Head of caudate nucleus (tissue), 42 donors: ENCODE results near the gene PROX1.
A peak's percentile ranks its signal among the peaks of the same experiment; 100 is the strongest.

Experiments used
- DNase-seq, 42 donors: peaks; one replicate each; pipeline versions ENCODE4 v3.0.0 to v3.0.0-alpha.2; 2020 to 2021; ENCODE audit warnings: mixed read lengths in 7 of 42
- intact Hi-C: fragments of 100-400 bp; cut with DNase I; formaldehyde crosslinking; loops from one replicate; pipeline ENCODE4 v1.15.0; 2022

Gene PROX1

DNA sequence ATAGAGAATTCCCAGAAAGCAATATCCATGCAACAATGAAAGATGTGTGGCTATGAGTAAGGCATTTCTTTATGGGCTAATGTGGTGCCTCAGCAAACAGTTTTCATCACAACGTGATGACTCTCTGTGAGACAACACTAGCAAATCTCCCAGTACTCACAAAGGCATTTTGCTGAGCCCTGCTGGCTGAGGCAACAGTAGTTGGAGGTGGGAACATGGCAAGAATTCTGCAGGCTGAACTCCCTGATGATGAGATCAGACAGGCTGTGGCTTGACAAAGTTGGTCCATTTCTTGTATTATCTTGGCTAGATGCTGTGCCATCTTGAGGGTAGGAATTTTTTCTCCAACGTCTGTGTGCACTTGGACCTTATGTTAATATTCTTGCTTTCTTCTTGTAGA is 24.6 kb downstream of the PROX1 start:
- DNase-seq = no peak
- intact Hi-C loops = no loop called here

DNA sequence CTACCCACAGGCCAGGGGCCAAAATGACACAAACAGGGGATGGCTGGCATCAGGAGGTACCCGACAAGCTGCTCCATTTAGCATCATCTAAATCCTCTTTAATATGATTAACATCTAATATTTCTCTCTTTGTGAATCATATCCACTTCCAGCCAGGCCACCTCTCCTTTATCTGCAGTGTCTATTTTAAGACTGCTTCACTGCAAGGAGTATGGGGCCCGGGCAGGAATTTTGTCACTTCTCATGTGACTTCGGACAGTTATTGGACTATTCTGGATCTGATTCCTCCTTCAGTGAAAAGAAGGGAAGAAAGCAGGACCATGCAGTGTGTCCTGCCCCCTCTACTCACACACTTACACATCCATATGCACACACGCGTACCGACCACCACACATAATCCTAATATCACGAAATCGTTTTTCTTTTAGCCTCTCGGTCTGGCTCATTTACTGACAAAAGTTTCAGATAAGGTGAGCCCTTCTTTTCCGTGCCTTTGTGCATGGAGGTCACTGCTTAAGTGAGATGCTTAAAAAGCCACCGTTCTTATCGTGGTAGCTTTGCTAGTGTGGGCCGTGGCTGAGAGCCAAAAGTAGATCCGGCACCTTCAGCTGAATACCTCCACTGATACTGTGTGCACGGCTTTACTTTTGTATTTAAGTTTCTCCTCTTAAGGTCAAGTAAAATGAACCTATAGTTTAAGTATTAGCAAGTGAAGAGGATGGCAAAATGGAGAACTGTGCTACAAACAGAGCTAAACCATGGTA is 26.0 kb downstream of the PROX1 start:
- intact Hi-C loops = no loop called here

DNA sequence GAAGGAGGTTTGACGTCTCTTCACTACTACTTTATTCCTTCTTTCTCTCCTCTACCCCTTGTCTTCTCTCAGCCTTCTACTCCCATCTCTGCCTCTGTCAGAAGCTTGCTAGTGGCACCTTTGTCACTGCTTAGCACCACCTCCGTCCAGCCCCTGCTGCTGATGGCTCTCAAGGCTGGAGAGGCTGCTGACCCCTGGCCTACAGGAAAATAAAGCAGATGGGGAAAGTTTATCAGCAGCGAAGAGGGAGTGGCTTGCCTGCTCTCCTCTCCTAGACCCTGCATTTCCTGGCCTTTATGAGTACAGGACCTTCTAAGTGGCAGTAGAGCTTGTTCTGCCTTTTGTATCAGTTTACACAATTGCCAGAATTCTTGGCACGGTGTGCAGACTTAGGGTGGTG is 27.0 kb downstream of the PROX1 start:
- intact Hi-C loops = no loop called here
- DNase-seq = no peak

More for the DNA sequence above, 26.0 kb downstream of the PROX1 start:
- DNase-seq = no peak

GRCh38 chr1:214017191-214017982 is 29.6 kb downstream of the PROX1 start:
- DNase-seq = no peak
- intact Hi-C loops = no loop called here

DNA sequence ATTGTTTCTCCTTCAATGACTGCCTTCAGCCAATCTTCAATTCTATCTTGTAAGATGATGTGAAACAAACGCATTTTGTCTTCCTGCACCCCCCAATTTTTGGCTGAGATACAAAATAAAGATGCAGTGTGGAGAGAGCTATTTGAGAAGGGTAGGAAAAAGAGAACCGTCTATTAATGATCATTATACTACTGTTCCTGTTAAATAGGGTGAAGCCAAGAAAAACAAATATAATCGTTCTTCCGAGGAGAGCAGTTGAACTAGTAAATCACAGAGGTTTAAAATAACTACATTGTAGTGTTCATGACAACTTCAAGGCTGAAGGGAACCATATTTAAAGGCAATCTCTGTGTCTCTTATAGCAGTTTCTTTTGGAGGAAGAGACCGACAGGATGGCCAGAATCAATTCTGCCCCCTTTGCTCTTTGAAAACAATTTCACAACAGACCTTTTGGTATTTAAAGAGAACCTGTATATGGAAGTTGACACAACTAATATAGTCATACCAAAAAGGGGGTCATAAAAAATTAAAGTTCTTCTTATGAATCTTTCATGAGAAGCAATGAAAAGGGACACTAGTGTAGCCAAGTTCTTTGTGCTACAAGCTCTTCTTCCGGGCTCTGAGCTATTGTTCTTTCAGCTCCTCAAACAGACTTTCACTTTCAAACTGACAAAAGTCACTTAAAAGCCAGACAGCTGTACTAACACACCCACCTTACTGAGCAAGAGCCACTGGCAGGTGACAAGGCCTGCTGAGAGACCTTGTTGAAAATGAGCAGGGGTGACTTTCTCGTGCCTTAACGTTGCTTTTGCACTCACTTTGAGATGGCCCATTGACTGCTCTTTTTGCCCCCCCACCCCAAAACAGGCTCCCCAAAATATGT is 30.9 kb downstream of the PROX1 start:
- DNase-seq = no peak
- intact Hi-C loops = no loop called here

GRCh38 chr1:214019499-214019898 is 31.7 kb downstream of the PROX1 start:
- intact Hi-C loops = no loop called here
- DNase-seq = peak in 37 of 42 donors; percentile 10 to 82 (median 56)

- no peak for DNase-seq
- intact Hi-C loops = no loop called here
Measured at GRCh38 chr1:214021321-214021720, 33.5 kb downstream of the PROX1 start.

DNA sequence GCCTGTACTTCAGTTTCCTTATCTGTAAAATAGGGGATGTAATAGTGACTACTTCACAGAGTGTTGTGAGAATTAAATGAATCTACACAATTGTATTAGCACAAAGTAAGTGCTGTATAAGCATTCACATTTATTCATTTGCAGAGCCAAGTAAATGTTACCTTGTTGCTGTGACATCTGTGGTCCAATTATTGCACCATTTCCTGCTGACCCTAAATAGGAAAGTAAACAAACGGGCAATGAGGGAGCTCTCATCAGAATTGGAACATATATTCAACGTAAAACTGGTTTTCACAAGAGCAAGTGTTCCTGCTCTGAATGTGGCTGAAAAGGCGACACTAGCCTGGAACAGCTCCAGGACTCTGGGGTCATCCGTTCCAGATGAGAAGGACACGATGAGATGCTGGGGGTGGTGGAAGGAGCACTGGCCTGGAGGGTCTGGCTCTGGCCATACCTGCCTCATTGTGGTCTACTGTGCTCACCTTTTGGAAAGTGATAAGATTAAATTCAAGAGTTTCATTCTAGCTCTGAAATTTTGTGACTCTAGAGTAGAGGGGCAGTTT is 34.5 kb downstream of the PROX1 start:
- peak in 2 of 42 donors; percentile 38 to 70 for DNase-seq
- intact Hi-C loops = no loop called here

DNA sequence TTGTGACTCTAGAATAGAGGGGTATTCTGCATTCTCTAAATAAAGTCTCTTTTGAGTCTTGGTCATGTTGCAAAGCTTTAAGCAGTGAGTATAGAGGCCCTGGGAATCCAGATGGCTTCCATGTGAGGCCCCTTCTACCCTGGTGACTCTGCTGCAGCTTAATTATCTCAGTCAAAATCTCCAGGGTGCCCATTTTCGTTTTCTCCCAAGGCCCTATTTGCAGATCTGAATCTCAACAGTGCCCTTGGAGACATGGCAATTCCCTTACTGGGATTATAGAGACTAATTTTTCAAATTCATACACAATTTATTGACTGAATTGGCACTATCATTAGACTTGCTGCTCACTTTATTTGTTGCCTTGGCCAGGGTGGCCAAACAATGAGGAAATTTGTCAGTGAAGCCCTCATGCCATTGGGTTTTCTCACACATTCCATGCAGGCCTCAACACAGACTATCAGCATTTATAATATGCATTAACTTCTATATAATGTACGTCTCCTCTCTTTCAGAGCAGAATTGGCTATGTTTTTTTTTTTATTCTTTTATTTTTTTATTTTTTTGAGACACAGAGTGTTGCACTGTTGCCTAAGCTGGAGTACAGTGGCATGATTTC is 35.1 kb downstream of the PROX1 start:
- intact Hi-C loops = no loop called here
- no peak for DNase-seq

GRCh38 chr1:214026985-214027384 is 39.2 kb downstream of the PROX1 start:
- DNase-seq = no peak
- intact Hi-C loops = no loop called here

- DNase-seq = no peak
- intact Hi-C loops = no loop called here
Measured at GRCh38 chr1:214027498-214027897, 39.7 kb downstream of the PROX1 start.

DNA sequence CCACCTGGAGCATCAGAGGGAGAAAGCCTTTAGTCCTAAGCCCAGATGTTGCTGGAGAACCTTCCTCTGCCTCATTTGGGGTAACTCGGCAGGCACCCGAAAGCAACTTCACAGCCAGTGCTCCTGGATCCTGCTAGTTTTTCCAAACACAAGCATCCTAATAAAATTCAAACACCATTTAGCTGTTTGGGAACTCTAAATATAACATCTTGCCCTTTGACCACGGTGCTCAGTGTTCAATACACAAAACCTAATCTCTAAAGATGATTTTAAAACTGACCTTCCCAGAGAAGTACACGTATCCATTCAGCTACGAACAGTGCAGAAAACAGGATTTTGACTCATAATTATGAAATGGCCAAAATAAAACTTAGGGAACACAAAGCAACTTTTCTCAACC is 40.3 kb downstream of the PROX1 start:
- no peak for DNase-seq
- intact Hi-C loops = no loop called here

DNA sequence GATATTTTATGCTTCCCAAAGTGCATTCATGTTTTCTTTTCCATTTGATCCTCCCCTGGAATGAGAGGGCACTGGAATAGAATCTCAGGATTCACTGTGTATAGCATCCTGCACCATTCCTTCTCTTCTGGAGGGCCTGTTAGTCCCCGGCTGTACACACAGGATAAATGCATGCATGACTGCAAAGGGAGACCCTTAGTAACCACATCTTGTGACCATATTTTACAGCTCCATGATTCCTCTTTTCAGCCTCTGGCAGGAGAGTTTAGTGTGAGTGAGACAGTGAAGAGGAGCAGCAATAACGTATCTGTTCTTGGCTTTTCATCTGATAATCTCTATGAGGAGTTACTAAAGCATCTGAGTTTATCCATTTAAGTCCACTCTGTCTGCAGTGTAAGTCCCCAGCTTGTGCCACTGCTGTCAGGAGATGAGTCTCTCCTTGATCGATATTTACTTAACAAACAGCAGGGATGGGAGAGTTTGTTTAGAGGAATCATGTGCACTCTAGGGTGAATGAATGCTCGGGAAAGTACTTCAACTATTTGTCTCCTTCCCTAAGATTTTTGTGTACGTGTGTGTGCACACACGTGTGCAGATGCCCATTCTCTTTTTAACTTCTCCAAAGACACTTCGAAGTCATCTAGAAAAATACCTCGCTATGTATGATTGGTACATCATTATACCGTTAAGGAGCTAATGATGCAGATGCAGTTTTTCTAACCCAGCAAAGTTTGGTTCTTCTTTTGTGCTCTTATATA is 41.1 kb downstream of the PROX1 start:
- intact Hi-C loops = no loop called here
- DNase-seq = no peak

- DNase-seq = peak in 1 of 42 donors; percentile 56
- intact Hi-C loops = no loop called here
Measured at GRCh38 chr1:214029796-214030195, 42.0 kb downstream of the PROX1 start.

GRCh38 chr1:214031267-214031650 is 43.5 kb downstream of the PROX1 start:
- intact Hi-C loops = no loop called here
- no peak for DNase-seq

- intact Hi-C loops = no loop called here
- no peak for DNase-seq
Measured at GRCh38 chr1:214037468-214037867, 49.7 kb downstream of the PROX1 start.

DNA sequence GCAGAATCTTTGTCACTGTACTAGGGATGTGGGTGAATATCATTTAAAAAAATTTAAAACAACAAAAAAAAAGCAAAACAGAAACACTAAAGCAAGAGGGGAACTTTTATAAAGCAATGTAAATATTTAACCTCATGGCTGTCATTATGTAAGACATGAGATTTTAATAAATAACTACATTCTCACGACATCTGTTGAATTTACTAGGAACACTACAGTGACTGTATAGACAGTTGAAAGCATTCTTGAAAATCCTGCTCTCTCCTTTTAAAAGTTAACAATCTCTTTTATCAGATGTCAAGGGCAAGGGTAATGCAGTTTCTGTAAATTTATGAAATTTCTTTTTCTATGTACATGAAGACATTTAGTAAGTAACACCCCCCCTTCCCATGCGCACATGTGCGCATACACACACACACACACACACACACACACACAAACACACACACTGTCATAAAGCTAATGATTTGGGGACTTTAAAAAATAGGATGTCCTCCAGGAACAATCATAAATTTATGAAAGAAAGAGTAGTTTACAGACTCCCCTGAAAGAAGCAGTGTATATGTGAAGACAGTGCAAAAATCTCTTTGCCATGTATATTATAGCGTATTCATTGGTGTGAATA is 51.7 kb downstream of the PROX1 start:
- intact Hi-C loops = no loop called here

GRCh38 chr1:214043167-214043566 is 55.4 kb downstream of the PROX1 start:
- no peak for DNase-seq
- intact Hi-C loops = no loop called here

More for the DNA sequence above, 51.7 kb downstream of the PROX1 start:
- no peak for DNase-seq
